DOHH2 (cell line): ENCODE data around the gene CEBPG.

Experiments
- CTCF ChIP-seq: fragments of 200-600 bp; sonication (generic); IDR thresholded peaks from one replicate; pipeline ENCODE4 v1.5.1; 2014; ENCODE audit warnings: antibody characterized with exemption, mild to moderate bottlenecking, low read depth, low read length; ENCODE audit not compliant: poor library complexity, severe bottlenecking
- EZH2phosphoT487 ChIP-seq: fragments of 200-600 bp; sonication (generic); IDR thresholded peaks from 2 replicates; pipeline ENCODE4 v1.6.1; 2017; ENCODE audit warnings: borderline replicate concordance, mild to moderate bottlenecking, antibody characterized with exemption, low read length, moderate library complexity, mixed read lengths

GRCh38 chr19:33407716-33408115, 34.2 kb downstream of the CEBPG start:
- no peak for TF ChIP-seq CTCF
- TF ChIP-seq EZH2phosphoT487 = no peak
